Stimulated activated CD8-positive, alpha-beta memory T cell treated with anti-CD3 and anti-CD28 coated beads, Interleukin-4, amount 100 ng/mL, for 48 hours (primary cell): Measurements from ENCODE around the gene MEPE.
A peak's percentile ranks its signal among the peaks of the same experiment; 100 is the strongest.

Source experiments
- DNase-seq: peaks from one replicate; pipeline ENCODE4 v3.0.0-alpha.2; 2020

MEPE gene

DNA sequence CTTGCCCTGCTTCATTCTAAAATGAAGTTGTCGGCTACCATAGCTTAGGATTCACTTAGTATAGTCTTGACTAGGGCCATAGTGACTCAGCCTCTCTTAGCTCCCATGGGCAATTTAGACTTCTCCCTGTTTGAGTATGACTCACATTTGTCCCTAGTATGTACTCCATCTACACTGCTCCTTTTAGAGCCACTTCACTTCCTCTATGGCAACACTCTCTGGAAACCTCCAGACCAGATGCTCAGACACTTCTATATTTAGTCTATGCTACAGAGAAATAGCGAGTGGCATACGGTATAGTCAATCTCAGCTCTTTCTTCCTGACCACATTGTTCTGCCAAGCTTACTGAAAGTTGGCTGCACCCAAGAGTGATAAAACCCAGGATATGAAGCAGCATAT, 11.2 kb downstream of the MEPE start:
- no peak for DNase-seq

GRCh38 chr4:87844452-87844851, 11.7 kb downstream of the MEPE start:
- DNase-seq = no peak

GRCh38 chr4:87846226-87846625, 13.5 kb downstream of the MEPE start:
- DNase-seq = no peak

- peak; percentile 38 for DNase-seq
Observed at GRCh38 chr4:87848622-87849351, 16.0 kb downstream of the MEPE start.

GRCh38 chr4:87849612-87850011, 16.8 kb downstream of the MEPE start:
- DNase-seq = no peak

DNA sequence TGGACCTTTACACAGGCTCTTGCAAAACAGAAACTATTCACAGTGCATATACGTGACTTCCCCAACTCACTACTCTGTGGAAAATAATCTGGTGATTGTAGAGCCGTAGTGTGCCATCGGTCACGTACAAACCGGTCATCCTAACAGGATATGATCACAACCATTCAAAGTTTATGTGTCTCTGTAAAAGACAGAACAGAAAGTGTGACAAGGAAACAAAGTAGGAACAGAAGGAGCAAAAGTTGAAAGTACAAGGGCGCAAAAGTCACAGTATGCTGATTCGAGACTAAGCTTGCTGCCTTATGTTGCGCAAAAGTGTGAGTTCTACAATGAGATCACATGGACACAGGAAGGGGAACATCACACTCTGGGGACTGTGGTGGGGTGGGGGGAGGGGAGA, 18.6 kb downstream of the MEPE start:
- no peak for DNase-seq

DNA sequence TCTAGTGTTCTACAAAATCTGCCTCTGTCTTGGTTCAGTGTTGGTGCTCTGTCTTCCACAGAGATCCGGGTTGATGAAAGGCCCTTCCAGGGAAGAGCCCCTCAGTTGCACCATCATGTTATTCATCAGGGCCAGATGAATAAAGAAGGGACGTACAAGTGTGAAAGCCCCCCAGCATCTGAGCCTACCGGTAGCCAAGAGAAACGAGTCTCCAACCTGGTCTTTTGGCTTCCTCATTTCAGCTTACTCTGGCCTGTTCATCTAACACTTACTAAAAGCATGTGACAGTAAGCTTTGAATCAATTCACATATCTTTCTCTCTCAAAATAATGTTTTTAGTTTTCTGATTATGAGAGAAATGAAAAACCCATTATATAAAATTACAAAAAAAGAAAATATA, 19.2 kb downstream of the MEPE start:
- DNase-seq = no peak

- DNase-seq = no peak
Observed at GRCh38 chr4:87853108-87853507, 20.3 kb downstream of the MEPE start.

GRCh38 chr4:87853891-87854290, 21.1 kb downstream of the MEPE start:
- no peak for DNase-seq

DNA sequence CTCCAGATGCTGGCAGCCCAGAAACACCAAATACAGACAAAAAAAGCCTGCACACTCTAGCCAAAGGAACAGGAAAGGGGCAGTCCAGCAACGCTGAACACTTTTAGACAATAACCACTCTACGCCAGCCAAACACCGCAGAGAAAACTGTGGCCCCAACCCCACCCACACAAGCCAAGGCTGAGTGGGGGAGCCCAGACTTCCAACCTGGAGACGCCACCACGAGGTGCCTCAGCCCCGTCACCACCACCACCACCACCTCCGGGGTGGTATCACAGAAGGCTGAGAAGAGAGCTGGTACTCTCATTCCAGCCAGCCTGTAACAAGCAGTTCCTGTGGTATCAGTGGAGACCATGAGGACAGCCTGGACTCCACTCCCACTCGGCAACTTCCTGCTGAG, 22.8 kb downstream of the MEPE start:
- no peak for DNase-seq

- DNase-seq = no peak
Observed at GRCh38 chr4:87856816-87857215, 24.0 kb downstream of the MEPE start.

GRCh38 chr4:87857789-87858188, 25.0 kb downstream of the MEPE start:
- no peak for DNase-seq

- DNase-seq = no peak
Observed at GRCh38 chr4:87862236-87862635, 29.5 kb downstream of the MEPE start.

GRCh38 chr4:87863486-87863885, 30.7 kb downstream of the MEPE start:
- no peak for DNase-seq

DNA sequence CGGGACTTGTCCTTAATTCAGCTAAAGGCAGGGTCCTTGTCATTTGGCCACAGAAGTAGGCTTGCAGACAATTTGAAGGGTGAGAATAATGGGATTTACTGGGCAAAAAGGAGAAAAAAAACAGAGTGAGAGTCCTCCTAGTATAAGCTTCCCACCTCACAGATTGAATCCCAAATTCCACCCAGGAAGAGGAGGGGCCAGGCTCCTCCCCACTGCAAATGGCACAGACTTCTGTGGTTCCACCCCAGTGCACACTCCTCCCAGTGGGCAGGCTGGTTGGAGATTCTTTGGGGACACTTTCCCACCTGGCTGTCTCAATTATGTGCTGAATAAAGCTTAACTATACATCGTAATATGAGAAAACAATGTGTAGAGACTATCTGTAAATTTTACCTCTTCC, 31.6 kb downstream of the MEPE start:
- no peak for DNase-seq

- no peak for DNase-seq
Observed at GRCh38 chr4:87865288-87865687, 32.5 kb downstream of the MEPE start.

GRCh38 chr4:87865960-87866598, 33.3 kb downstream of the MEPE start:
- no peak for DNase-seq

GRCh38 chr4:87868522-87868921, 35.8 kb downstream of the MEPE start:
- no peak for DNase-seq

- DNase-seq = no peak
Observed at GRCh38 chr4:87872028-87872427, 39.3 kb downstream of the MEPE start.

DNA sequence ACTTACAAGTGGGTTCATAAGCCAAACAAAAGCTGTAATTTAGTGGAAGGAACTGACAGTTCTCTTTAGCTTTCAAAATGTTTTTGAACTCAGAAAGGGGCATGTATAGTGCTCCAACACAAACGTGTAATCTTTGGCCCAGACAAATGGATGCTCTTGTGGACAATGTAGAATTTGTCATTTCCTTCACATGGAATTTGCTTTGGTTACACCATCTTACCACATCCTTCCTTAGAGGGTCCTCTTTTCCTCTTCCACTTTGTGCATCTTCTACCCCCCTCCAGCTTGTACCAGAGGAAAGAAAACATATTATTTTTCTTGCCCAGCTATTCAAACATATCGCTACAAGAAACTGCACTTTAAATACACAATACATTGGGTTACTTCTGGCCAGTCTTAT, 42.4 kb downstream of the MEPE start:
- no peak for DNase-seq

DNA sequence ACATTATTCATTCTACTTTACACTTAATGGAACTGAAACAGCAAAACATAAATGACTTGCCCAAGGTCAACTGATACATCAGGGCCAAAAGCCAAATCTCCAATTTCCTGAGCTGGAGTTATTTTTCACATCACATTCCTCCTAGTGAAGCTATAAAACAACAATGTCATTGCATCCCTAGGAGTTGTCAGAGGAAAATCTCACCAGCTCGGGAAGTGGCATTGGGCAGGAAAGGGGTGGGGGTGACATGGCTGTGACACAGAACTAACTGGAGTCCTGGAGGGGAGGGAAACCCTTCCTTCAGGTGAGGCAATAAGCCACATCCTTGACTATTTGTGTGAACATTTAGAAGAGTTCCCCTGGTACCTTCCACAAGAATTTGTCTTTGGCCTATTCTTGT, 47.3 kb downstream of the MEPE start:
- DNase-seq = no peak

- DNase-seq = no peak
Observed at GRCh38 chr4:87881115-87881514, 48.3 kb downstream of the MEPE start.

DNA sequence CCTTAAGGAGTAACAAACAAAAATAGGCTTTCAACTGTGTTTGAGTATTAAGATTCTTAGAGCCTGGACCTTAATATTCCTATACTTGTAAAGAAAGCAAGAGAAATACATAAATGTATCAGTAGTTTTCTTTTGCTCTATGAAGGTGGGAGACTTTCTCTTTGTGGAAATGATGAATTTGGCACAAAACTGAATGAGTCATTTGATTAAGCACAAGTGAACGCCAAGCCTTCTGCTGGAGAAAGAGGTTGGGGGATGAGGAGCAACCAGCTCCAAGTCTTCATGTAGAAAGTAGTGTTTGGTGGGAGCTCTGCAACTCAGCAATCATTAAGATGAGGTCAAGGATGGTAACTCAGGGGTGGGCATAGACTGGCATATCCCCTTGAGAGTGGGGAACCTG, 49.6 kb downstream of the MEPE start:
- DNase-seq = no peak

DNA sequence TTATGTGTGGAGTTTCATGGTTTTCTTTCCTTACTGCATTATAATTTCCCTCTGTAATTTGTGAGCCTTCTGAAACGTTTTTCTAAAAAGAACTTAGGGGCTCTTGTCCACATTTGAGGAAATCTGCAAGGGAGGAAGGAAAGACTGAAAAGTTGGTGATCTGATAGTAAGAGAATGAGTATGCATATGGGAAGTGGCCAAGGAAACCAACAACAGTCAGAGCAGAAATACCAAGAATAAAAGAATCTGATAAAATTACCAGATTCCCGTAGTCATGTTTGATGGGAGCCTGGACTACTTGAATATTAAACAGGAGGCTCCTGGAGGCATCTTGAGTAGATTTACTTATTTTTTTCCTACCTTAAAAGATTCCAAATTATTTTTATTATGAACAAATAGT, 50.1 kb downstream of the MEPE start:
- DNase-seq = no peak

GRCh38 chr4:87884976-87885549, 52.3 kb downstream of the MEPE start:
- no peak for DNase-seq
